Stimulated activated CD4-positive, alpha-beta T cell treated with anti-CD3 and anti-CD28 coated beads, Interleukin-1b, Interleukin-23, amount 100 ng/mL, for 4 hours (primary cell): Measurements from ENCODE around the gene COQ4.
"Not testable (repeated sequence)": the region's sequence is repeated elsewhere in the genome, so short reads cannot be mapped to it uniquely, and the experiment has no call there.

Experiments used
- DNase-seq, 2 donors: peaks; one replicate each; pipeline ENCODE4 v3.0.0-alpha.2; 2020; ENCODE audit warnings: low read depth in 2 of 2

Gene COQ4

DNA sequence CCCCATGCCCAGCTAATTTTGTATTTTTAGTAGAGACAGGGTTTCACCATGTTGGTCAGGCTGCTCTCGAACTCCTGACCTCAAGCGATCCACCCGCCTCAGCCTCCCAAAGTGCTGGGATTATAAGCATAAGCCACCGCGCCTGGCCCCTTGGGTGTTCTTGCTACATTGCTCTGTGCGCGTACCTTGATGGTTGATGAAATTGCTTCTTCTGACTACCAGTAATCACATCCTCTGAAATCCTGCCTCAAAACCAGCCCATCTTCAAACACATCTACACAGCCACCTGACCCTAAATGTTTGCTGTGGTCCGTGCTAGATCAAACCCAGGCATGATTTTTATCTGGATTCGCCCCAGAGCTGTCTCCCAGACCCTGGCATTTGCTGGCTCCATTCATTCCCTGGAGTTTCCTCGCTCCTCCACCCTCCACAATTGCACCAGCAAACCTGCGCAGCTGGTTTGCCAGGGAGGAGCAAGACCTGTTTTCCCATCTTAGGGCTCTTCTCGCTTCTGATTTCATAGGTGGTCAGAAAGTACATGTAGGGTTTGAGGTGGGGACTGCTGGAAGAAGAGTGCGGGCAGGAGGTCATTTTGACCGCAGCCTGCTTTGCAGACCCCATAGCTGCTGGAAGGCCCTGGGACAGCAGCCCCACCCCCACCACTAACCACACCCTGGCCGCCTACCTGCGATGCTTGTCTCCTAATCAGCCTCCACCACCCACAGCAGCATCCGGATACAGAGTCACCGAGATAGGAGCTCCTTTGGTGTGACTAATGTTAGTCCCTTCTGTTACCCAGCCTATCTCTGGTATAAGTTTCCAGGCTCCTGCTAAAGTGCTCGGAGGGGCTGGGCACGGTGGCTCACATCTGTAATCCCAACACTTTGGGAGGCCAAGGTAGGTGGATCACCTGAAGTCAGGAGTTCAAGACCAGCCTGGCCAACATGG is 23.8 kb upstream of the COQ4 start:
- DNase-seq: no peak

DNA sequence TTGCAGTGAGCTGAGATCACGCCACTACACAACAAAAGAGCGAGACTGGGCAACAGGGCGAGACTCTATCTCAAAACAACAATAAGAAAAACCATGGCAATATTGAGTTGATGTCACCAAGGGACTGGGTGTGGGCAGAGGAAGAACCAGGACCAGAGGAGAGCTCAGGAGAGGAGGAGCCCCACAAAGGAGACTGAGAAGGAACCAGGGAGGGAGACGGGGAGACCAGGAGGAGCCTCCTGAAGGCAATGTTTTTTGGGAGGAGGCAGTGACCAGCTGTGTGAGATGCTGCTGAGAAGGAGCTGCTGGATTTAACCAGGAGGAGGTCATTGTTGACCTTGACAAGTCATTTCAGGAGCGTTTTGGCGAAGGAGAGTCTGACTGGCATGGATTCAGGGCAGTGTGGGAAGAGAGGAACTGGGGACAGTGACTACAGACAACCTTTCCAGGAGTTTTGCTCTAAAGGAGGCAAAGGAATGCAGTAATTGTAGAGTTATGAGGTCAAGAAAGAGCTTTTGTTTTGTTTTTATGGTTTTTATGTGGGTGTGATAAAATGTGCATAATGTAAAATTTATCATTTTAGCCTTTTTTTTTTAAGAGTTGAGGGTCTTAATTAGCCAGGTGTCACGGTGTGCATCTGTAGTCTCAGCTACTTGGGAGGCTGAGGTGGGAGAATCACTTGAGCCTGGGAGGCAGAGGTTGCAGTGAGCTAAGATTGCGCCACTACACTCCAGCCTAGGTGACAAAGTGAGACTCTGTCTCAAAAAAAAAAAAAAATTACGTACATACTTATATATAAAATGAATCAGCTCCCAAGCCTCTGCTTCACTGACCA is 18.3 kb upstream of the COQ4 start:
- DNase-seq: no peak

DNA sequence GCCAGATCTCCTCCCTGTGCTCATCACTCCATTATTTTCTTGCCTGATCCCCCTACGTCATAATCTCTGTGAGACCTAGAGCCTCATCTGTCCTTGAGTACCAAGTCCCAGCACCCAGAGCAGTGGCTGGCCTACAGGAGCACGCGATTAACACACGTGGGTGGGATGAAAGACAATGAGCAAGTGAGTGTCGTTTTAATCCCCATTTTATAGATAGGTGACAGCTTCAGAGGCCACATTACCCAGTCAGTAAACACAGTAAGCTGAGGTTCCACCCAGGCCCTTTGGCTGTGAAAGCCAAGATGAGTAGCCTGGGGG is 17.7 kb upstream of the COQ4 start:
- no peak for DNase-seq

DNA sequence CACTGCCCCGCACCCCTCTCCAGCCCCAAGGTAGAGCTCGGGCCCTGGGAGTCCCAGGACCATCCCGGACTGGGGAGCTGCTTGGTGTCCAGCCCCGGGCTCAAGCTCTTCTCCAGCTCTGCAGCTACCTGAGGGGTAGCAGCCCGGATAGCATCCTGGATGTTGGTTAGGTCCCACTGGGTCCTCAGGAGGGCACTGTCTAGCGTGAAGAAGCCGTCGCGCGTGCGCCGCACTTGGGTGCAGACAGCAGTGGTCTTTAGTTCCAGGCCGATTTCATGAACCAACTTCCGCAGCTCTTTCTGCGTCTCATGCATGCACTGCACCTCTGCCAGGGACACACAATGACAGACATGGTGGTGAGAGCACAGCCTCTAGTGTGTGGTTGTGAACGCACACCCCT is 13.1 kb upstream of the COQ4 start:
- DNase-seq: no peak

DNA sequence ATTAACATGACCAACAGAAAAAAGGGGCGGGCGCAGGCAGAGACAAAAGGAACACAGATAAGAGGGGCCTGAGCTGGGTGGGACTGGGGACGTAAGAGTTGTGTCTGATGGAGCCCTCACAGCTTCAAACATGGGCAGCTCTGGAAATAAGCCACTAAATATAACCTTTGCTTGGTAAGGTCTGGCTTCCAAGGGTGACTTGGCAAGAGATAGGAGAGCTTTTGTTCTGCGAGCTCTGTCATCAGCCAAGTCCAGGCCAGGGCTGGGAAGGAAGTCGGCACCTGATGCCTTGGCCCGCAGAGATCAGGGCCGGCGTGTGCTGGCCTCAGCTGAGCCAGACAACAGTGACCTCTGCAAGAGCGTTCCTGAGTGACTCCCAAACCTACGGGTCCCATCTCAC is 12.2 kb upstream of the COQ4 start:
- DNase-seq: no peak

DNA sequence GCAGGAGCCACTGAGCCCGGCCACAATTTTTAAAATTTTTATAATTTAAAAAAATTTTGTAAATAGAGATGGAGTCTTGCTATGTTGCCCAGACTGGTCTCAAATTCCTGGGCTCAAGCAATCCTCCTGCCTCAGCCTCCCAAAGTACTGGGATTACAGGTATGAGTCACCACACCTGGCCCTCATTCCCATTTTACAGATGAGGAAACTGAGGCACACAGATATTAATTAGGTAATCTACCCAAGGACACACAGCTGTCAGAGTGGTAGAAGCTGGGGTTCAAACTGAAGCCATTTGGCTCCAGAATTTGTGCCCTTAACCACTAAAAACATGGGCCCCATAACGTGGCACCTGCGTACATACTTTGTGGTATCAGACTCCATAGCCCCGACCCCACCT is 7.9 kb upstream of the COQ4 start:
- no peak for DNase-seq

DNA sequence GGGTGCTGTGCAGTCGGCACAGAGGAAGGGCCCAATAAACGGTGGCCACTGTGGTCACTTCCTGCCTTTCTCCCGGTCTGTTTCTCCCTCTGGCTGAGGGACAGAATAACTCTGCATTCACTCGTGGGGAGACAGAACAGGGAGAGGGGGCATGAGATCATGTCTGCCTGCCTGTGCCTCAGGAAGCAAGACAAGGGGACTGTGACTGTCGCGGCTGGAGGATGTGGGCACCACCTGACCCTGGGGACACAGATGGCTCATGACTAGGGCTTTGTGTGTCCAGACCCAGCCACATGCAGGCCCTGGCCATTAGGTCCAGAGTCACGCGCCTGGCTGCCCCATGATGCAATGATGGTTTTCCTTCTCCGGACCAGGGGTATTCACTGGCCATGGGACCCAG is 6.2 kb upstream of the COQ4 start:
- DNase-seq: no peak

DNA sequence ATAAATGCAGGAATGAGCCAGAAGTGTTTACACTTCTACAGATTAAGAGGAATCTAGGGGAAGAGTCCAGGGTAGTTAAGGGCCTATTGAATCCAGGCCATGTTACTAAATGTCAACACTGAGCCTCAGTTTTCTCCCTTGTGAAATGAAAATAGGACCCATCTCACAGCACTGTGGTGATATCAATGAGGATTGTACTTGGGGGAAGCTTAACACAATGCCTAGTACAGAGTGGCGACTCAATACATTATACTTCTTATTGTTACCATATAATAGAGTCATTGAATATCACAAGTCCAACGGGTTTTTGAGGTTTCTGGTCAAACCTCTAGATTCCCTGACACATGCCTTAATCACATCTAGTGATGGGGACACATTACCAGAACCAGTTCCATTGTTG is 5.0 kb upstream of the COQ4 start:
- no peak for DNase-seq

DNA sequence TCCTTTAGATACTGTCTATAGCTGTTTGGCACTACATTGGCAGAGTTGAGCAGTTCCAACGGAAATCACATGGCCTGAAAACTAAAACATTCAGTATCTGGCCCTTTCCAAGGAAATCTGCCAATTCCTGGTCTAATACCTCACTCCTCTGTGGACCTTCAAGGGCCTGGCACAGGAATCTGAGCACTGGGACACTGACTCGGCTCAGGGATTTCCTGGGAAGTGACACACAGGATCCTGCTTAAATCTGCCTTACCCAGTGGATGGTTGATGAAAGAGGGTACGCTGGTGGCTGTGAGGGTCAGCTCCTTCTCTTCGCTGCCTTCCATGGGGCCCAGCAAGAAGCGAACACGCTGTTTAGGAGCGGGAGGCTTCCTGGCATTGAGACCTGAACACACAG is 1.3 kb upstream of the COQ4 start:
- DNase-seq: no peak

DNA sequence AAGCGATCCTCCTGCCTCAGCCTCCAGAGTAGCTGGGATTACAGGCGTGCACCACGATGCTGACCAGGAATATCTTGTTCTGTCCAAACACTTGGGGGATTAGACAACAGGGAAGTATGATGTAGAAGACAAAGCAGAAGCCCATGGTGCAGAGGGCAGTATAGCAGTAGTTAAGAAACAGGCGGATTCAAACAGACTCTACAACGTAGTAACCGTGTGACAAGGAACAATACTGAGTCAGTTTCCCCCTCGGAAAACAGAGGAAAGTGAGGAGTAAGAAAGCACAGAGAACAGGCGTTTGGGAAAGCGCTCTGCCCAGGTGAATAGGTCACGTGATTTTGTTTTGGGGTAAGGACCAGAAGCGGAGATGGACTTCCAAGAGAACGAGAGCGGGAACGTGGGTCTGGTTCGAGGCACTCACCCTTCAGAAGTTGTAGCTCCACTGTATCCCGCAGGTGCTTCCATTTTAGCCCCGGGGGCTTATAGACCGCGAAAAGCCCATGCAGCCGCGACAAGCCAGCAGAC is 698 bp upstream of the COQ4 start:
- DNase-seq: no peak

DNA sequence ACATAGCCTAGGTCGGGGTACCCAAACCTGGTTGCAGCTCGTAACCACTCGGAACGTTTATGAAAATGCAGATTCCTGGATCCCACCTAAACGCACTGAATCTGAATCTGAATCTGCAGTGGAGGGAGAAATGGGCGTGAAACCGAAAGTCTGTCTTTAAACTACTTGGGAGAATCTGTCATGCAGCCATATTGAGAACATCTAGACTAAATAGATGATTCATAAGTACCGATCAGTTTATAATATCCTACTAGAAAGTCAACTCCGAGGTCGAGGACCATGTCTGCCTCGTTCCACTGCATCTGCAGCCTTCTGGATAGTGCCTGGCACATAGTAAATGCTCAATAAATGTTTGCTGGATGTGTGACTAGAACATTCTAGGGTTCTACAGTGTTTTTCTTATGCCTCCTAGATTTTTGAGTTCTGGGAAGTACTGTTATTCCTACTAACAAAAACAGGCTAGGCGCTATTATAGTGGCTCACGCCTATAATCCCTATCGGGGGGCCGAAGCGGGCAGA is 632 bp downstream of the COQ4 start:
- no peak for DNase-seq

DNA sequence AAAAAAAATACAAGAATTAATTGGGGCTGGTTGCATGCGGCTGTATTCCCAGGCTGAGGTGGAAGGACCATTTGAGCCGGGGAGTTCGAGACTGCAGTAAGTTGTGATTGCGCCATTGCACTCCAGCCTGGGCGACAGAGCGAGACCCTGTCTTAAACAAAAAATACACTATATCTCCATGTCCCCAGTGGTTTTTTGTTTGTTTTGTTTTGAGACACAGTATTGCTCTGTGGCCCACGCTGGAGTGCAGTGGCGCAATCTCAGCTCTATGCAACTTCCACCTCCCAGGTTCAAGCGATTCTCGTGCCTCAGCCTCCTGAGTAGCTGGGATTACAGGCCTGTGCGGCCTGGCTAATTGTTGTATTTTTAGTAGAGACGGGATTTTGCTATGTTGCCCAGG is 1.2 kb downstream of the COQ4 start:
- no peak for DNase-seq

DNA sequence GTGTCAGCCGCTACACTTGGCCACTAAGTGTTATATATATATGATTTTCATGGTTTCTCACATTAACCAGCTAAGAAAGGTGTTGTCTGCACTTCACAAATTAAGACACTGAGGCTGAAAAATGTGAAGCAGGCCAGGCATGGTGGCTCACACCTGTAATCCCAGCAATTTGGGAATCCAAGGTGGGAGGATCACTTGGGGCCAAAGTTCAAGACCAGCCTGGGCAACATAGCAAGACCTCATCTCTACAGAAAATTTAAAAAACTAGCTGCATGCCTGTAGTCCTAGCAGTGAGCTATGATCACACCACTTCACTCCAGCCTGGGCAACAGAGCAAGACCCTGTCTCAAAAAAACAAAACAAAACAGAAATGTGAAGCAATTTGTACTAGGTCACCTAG is 1.8 kb downstream of the COQ4 start:
- no peak for DNase-seq

DNA sequence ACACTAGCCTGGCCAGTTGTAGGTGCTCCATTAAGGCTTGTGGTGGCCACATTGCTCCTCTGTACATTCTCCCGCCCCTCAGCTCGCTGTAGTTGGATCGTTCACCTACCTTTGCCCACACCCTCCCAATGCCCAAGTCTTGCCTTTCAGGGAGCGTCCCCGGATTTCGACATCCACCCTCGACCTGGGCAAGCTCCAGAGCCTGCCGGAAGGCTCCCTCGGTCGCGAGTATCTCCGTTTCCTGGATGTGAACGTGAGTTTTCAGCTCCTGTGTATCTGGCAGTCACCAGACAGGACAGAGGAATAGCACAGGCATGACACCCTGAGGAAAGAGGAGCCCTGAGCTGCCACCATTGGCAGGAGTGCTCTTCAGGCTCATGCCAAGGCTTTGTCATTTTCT is 3.0 kb downstream of the COQ4 start:
- DNase-seq: no peak

DNA sequence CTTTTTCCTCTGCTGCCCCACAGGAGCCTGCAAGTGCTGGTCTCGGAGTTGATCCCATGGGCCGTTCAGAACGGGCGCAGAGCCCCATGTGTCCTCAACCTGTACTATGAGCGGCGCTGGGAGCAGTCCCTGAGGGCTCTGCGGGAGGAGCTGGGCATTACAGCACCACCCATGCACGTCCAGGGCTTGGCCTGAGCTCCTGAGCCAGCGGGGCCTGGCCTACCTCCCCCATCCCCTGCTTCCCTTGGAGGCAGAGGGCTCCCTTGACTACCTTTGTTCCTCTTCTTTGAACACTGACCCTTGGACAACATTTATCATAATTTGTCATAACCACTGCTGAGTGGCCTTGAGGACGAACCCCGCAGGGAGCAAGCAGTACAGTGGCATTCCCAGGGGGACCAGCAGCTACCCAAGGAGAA is 10.8 kb downstream of the COQ4 start:
- DNase-seq: no peak

DNA sequence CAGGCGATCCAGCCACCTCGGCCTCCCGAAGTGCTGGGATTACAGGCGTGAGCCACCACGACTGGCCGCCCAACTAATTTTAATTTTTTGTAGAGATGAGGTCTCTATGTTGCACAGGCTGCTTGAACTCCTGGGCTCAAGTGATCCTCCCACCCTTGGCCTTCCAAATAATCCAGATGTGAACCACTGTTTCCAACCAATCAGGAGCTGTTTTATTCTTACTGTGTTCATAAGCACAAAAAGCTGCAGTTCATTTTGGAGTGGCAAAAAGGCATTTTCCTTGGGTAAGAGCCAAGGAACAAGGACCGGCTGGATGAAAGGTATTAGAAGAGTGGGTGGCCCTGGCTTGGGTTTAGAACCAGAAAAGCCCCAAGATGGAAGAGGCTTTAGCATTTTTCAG is 12.5 kb downstream of the COQ4 start:
- no peak for DNase-seq

DNA sequence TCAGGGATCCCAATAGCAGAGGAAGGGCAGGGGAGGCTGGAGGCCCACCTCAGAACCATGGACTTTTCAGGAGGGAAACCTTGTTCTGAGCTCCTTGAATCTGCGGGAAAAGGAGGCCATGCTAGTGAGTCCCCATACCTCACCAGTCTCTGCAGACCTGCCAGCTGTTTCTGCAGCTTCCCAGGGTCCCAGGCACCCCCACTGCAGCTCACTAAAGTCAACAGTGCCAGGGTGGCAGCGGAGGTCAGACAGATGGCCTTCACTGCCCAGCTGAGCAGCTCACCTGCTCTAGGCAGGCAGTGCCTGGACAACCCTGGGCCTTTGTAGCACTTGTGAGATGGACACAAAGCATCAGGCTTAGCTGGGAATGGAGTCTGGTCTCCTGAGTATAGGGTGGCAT is 13.3 kb downstream of the COQ4 start:
- no peak for DNase-seq

DNA sequence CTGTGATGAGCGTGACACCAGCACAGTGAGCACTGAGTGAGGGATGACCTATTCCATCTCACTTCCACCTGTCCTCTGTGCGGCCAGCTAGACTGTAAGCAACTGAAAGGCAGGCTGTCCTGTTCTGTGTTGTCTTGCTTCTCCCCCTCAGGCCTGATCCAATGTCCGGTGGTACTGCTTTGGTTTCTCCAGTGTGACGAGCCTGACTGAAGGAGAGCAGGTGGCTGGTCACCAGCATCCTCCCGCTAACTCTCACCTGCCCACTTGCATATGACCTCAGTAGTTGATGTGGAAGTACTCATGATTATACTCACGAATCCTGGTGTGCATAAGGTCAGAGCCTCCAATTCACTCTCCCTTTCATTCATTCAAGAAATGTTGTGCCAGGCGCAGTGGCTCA is 15.3 kb downstream of the COQ4 start:
- DNase-seq: no peak

DNA sequence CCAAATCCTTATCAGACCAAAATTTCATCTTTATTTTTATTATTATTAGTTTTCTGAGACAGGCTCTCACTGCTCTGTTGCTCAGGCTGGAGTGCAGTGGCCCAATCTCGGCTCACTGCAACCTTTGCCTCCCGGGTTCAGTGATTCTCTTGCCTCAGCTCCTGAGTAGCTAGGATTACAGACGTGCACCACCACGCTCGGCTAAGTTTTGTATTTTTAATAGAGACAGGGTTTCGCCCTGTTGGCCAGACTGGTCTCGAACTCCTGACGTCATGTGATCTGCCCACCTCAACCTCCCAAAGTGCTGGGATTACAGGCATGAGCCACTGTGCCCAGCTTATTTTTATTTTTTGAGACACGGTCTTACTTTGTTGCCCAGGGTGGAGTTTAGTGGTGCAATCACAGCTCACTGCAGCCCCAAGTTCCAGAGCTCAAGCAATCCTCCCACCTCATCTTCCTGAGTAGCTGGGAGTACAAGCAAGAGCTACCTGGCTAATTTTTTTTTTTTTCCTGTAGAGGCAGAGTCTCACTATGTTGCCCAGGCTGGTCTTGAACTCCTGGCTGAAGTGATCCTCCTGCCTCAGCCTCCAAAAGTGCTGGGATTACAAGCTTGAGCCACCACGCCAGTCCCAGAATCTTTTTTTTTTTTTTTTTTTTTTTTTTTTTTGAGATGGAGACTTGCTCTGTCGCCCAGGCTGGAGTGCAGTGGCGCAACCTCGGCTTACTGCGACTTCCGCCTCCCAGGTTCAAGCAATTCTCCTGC is 16.4 kb downstream of the COQ4 start:
- DNase-seq: not testable (repeated sequence)

DNA sequence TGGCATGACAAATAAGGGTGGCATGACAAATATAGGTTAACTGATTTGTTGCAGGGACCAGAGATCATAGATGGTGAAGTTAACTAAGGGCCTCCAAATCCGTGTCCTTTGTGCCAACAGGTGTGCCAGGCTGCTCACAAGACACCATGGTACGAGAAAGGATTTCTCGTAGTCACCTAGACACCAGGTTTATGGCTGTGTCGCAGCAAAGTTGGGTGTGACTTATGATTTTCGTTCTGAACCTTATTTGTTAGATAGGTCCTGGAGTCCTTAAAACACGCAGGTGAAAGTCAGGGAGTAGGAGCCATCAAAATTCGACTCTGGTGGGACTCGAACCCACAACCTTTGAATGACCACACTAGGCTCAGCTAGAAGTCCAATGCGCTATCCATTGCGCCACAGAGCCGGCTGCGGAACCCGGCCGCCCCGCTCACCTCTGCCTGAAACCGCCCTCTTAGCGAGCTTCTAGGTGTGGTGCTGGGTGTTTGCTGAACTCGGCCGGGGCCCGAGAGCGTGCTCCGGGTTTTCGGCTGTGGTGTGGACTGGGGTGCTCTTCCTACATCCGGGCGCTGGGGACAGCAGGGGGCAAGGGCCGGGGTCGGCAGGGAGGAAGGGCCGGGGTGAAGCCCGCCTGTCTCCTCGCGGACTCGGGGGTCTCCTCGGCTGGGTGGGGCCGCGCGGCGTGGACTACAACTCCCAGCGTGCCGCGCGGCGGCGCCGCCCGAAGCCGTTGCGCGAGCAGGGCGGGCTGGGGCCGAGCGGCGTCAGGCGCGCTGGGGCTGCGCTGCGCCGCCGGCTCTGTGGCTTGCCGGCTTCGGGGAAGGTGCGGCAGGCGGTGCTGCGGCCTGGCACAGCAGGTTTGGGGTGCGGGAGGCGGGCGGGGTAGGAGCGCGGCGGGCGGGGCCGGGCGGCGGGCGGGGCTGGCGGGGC is 17.4 kb downstream of the COQ4 start, which contains the start of gene SLC27A4:
Gene SLC27A4, plus strand, starts transcription at position 767 of the 930 bp plus-strand sequence. CDS start 2,606 bp downstream, outside the sequence.
- DNase-seq: peak; percentile 63 to 77
